Natural killer cell (primary cell): ENCODE data around the gene SSR3. TPM values are rescaled to one million over a fixed set of nuclear protein-coding genes. Genes with fewer than 3 reads are reported as not detected.
"Not testable (repeated sequence)": the region's sequence is repeated elsewhere in the genome, so short reads cannot be mapped to it uniquely, and the experiment has no call there.

Experiments
- ATAC-seq, 3 donors: fragments of 150-1000 bp in 2 of 3; fragments of 200-7000 bp in 1 of 3; cut with Tn5 transposase; 1 replicate in 1 of 3; 2 replicates in 2 of 3; pipeline ENCODE4 v1.10.0; 2021; ENCODE audit warnings: mild to moderate bottlenecking in 2 of 3, moderate library complexity in 2 of 3
- DNase-seq, 2 donors: peaks; one replicate each; pipeline versions ENCODE4 v3.0.0 to v3.0.0-alpha.2; 2013 to 2021; ENCODE audit warnings: mixed read lengths in 1 of 2
- H3K27ac ChIP-seq: one replicate; pipeline ENCODE4 v1.5.1; 2013; ENCODE audit warnings: mild to moderate bottlenecking, low read length
- H3K27me3 ChIP-seq: one replicate; pipeline ENCODE4 v1.6.1; 2013; ENCODE audit warnings: low read length; ENCODE audit not compliant: control insufficient read depth, insufficient read depth
- H3K36me3 ChIP-seq: one replicate; pipeline ENCODE4 v1.6.1; 2013; ENCODE audit warnings: low read length; ENCODE audit not compliant: control insufficient read depth, insufficient read depth
- H3K4me1 ChIP-seq: one replicate; pipeline ENCODE4 v1.6.1; 2013; ENCODE audit warnings: low read length; ENCODE audit not compliant: control insufficient read depth, insufficient read depth
- H3K4me3 ChIP-seq: one replicate; pipeline ENCODE4 v1.5.1; 2013; ENCODE audit warnings: low read length
- H3K9me3 ChIP-seq: one replicate; pipeline ENCODE4 v1.6.1; 2013; ENCODE audit warnings: low read length; ENCODE audit not compliant: control insufficient read depth, insufficient read depth
- H3K27ac Mint-ChIP-seq, 2 donors: one replicate each; pipeline ENCODE4 v1.8.0; 2022; ENCODE audit warnings: mild to moderate bottlenecking in 2 of 2, mixed read lengths in 2 of 2, moderate library complexity in 1 of 2
- H3K27me3 Mint-ChIP-seq, 2 donors: one replicate each; pipeline ENCODE4 v1.8.0; 2022; ENCODE audit warnings: low read depth in 2 of 2, mixed read lengths in 2 of 2
- H3K36me3 Mint-ChIP-seq: one replicate; pipeline ENCODE4 v1.8.0; 2022; ENCODE audit warnings: mixed read lengths
- H3K4me1 Mint-ChIP-seq, 2 donors: one replicate each; pipeline ENCODE4 v1.8.0; 2022; ENCODE audit warnings: mixed read lengths in 2 of 2
- H3K4me3 Mint-ChIP-seq: one replicate; pipeline ENCODE4 v1.8.0; 2022; ENCODE audit warnings: mild to moderate bottlenecking, moderate library complexity, mixed read lengths
- H3K9me3 Mint-ChIP-seq, 2 donors: one replicate each; pipeline ENCODE4 v1.8.0; 2022; ENCODE audit warnings: mixed read lengths in 2 of 2
- WGBS: methylation state at CpG from one replicate; pipeline ENCODE4 v1.1.7; 2013; ENCODE audit warnings: missing lambda C conversion rate; ENCODE audit not compliant: insufficient coverage; 5-methylcytosine and 5-hydroxymethylcytosine counted together
- intact Hi-C: fragments of 100-400 bp; cut with micrococcal nuclease; formaldehyde crosslinking; loops from one replicate; pipeline ENCODE4 v1.14.2; 2022
- total RNA-seq, 4 donors: library from RNA; stranded (reverse); fragments of 120-200 nt in 1 of 4; gene quantifications; one replicate each; pipeline versions ENCODE4 v1.2.3 to v1.2.4, GENCODE V29; 2013 to 2022
- TF ChIP-seq, protein P1 (sequence below): fragments of 200-600 bp; IDR thresholded peaks from one replicate; pipeline ENCODE4 v1.8.0; 2022; ENCODE audit warnings: antibody characterized with exemption

Gene SSR3
- total RNA-seq, 3 donors from 2014 or later (not counting 1 experiment from before 2014, with no cell fraction given) = 60.7 to 75.1 (median 63.0) TPM

DNA sequence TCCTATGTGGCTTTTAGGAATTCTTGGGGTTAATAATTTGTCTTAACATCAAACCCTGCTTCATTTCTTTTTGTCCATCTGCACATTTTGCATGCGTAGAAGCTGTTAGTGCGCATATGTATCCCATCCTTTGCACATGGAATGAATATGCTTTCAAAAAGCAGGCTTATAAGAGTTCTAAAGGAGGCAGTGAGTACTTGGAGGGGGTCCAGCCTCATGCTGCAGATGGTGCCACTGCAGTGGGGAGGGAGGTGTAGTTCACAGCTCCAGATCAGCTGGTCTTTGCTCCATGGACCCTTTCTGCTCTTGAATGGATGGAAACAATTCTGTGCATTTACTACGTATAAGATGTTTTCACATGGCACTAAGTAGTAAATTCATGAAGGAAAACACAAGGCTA, 20.7 kb upstream of the SSR3 start:
- DNase-seq (no peak), ATAC-seq (no peak)
- whole genome bisulfite sequencing = 91% methylated on average over 3 of the region's 3 CpGs
- intact Hi-C loops = no loop called here
- H3K27ac Mint-ChIP-seq = no peak overlapping the region
- Histone ChIP-seq H3K27ac (no peak overlapping the region), H3K36me3 (no peaks in the 10 kb centered on the region), H3K27me3 (no peaks in the 10 kb centered on the region), H3K4me1 (no peaks in the 10 kb centered on the region), H3K4me3 (no peak overlapping the region), H3K9me3 (no peaks in the 10 kb centered on the region)
- no peaks in the 10 kb centered on the region for H3K36me3 Mint-ChIP-seq
- TF ChIP-seq, protein P1, sequence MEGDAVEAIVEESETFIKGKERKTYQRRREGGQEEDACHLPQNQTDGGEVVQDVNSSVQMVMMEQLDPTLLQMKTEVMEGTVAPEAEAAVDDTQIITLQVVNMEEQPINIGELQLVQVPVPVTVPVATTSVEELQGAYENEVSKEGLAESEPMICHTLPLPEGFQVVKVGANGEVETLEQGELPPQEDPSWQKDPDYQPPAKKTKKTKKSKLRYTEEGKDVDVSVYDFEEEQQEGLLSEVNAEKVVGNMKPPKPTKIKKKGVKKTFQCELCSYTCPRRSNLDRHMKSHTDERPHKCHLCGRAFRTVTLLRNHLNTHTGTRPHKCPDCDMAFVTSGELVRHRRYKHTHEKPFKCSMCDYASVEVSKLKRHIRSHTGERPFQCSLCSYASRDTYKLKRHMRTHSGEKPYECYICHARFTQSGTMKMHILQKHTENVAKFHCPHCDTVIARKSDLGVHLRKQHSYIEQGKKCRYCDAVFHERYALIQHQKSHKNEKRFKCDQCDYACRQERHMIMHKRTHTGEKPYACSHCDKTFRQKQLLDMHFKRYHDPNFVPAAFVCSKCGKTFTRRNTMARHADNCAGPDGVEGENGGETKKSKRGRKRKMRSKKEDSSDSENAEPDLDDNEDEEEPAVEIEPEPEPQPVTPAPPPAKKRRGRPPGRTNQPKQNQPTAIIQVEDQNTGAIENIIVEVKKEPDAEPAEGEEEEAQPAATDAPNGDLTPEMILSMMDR = no peak
- no peaks in the 10 kb centered on the region for H3K4me1 Mint-ChIP-seq
- H3K4me3 Mint-ChIP-seq = no peak overlapping the region
- peaks cover 23 to 40% of the 10 kb centered on the region in 2 donors for H3K27me3 Mint-ChIP-seq
- H3K9me3 Mint-ChIP-seq = no peaks in the 10 kb centered on the region

DNA sequence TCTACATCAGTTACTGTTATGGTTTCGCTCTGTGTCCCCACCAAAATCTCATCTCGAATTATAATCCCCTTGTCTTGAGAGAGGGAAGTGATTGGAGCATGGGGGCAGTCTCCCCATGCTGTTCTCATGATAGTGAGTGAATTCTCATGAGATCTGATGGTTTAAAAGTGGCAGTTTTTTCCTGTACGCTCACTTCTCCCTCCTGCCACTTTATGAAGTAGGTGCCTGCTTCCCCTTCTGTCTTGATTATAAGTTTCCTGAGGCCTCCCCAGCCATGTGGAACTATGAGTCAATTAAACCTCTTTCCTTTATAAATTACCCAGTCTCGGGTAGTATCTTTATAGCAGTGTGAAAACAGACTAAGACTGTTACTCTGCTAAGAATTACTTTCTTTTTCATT, 15.0 kb upstream of the SSR3 start:
- H3K9me3 ChIP-seq, DNase-seq, H3K4me1 Mint-ChIP-seq, H3K9me3 Mint-ChIP-seq, H3K27me3 ChIP-seq, H3K27ac Mint-ChIP-seq, H3K4me3 Mint-ChIP-seq, H3K36me3 Mint-ChIP-seq, H3K36me3 ChIP-seq, H3K27ac ChIP-seq, H3K4me3 ChIP-seq, ATAC-seq, intact Hi-C loops, H3K4me1 ChIP-seq: not testable (repeated sequence)
- WGBS = 86% methylated on average over 1 of the region's 4 CpGs
- H3K27me3 Mint-ChIP-seq = peaks cover 22 to 25% of the 10 kb centered on the region in 2 donors

DNA sequence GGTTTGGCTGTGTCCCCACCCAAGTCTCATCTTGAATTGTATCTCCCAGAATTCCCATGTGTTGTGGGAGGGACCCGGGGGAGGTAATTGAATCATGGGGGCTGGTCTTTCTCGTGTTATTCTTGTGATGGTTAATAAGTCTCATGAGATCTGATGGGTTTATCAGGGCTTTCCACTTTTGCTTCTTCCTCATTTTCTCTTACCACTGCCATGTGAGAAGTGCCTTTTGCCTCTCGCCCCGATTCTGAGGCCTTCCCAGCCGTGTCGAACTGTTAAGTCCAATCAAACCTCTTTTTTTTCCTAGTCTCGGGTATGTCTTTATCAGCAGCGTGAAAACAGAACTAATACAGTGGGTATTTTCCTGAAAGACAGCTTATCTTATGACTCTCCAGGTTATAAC, 14.1 kb upstream of the SSR3 start:
- H3K4me3 ChIP-seq, H3K27ac ChIP-seq, H3K9me3 ChIP-seq, DNase-seq, H3K4me1 Mint-ChIP-seq, H3K36me3 Mint-ChIP-seq, H3K27ac Mint-ChIP-seq, H3K36me3 ChIP-seq, H3K27me3 ChIP-seq, intact Hi-C loops, H3K4me3 Mint-ChIP-seq, H3K4me1 ChIP-seq, H3K9me3 Mint-ChIP-seq, ATAC-seq: not testable (repeated sequence)
- WGBS = 77% methylated on average over 8 of the region's 8 CpGs
- peaks cover 17 to 18% of the 10 kb centered on the region in 2 donors for H3K27me3 Mint-ChIP-seq

DNA sequence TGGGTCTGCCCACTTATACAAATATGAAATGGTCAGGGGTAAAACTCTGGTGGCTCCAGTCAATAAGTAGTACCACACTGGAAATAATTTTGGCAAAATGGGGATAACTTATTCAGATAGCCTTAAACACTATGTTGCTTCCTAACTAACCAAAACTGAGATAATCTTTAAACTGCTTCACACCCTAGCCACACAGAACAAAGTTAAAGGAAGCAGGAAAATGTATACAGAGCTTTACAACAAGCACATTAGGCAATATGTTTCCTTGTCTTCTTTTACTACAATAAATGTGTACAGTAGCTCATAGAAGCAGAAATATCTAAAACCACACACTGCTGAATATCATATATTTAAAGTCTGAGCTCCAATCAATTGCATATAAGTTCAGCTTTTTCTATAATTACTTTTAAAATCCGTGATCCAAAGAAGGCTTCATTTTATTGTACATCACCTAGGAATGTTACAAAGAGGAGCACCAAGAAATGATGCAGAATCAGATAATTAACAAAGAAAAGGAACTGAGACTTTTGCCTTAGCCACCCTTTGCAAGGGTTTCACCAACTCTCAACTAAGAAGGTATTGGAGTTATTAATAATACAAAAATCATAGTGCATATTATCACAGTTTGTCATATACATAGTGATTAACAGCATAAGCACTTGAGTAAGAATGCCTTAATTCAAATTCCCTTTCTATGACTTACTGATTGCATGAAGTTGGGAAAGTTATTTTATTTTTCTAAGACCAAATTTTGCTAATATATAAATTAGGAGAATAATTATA, 9.2 kb upstream of the SSR3 start:
- TF ChIP-seq, protein P1 = no peak
- Mint-ChIP-seq H3K36me3 (no peaks in the 10 kb centered on the region), H3K27me3 (peaks cover 0 to 14% of the 10 kb centered on the region in 2 donors), H3K27ac (no peak overlapping the region), H3K4me3 (no peak overlapping the region), H3K9me3 (no peaks in the 10 kb centered on the region), H3K4me1 (no peaks in the 10 kb centered on the region)
- DNase-seq = no peak
- H3K4me1 ChIP-seq = no peaks in the 10 kb centered on the region
- H3K27me3 ChIP-seq = no peaks in the 10 kb centered on the region
- no peaks in the 10 kb centered on the region for H3K9me3 ChIP-seq
- no peaks in the 10 kb centered on the region for H3K36me3 ChIP-seq
- H3K27ac ChIP-seq = no peak overlapping the region
- WGBS = no CpG with 5 or more reads among the region's 1 CpG
- intact Hi-C loops = no loop called here
- no peak overlapping the region for H3K4me3 ChIP-seq
- no peak for ATAC-seq

DNA sequence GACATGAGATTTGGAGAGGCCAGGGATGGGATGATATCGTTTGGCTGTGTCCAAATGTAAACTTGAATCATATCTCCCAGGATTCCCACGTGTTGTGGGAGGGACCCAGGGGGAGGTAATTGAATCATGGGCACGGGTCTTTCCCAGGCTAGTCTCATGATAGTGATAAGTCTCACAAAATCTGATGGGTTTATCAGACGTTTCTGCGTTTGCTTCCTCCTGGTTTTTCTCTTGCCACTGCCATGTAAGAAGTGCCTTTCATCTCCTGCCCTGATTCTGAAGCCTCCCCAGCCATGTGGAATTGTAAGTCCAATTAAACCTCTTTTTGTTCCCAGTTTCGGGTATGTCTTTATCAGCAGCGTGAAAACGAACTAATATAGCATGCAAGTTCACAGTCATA, 7.6 kb upstream of the SSR3 start:
- H3K36me3 Mint-ChIP-seq, ATAC-seq, DNase-seq, H3K4me3 ChIP-seq, H3K36me3 ChIP-seq, H3K27me3 ChIP-seq, intact Hi-C loops, H3K4me1 Mint-ChIP-seq, H3K27ac Mint-ChIP-seq, H3K4me3 Mint-ChIP-seq, H3K9me3 Mint-ChIP-seq, H3K27ac ChIP-seq, H3K4me1 ChIP-seq, H3K9me3 ChIP-seq: not testable (repeated sequence)
- WGBS = 92% methylated on average over 8 of the region's 8 CpGs
- peaks cover 0 to 12% of the 10 kb centered on the region in 2 donors for H3K27me3 Mint-ChIP-seq
